SW480 (cell line): Measurements from ENCODE around the gene MAGI2.

Experiments used
- DNase-seq: peaks from one replicate; pipeline ENCODE4 v3.0.0-alpha.2; 2016; ENCODE audit warnings: low spot score

MAGI2 gene

DNA sequence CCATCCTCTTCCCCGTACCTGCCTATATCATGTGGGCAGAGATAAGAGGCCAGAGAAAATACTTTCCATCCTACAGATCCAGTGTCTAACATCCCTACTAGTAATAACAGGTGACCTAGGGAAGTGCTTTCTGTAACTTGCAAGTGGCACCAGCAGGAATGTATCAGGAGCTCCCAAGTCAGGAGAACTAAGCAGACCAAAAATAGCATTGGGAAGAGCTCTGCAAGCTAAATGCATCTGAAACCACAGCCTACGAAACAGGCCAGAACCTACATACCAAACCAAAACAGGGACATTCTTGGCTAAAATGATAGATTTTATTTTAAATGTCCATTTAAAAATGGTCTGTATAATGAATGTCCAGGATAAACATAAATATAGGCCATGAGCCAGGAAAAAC is 974.1 kb downstream of the MAGI2 start:
- no peak for DNase-seq

DNA sequence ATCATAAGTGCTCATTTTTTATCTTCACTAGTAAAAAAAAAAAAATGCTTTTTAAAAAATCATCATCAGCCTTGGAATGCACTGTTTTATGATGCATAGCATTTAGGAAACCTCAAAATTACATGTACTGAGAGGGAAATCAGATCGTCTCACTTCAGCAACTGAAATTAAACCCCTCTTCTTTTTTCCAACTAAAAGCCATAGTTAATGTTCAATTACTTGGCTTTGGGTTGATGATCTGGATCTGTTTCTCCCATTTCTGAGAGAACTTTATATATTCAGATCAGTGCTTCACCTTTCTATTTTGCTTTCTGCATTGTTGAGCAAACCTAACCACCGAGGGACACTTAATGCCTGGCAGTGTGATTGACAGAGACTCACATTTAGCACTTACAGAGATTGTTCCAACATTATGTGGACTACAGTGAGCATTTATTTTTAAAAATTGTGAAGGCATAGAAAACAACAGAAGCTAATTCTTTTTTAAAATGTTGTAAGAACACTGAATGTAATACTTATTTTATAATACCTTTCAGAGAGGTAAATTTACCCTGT is 976.5 kb downstream of the MAGI2 start:
- no peak for DNase-seq

DNA sequence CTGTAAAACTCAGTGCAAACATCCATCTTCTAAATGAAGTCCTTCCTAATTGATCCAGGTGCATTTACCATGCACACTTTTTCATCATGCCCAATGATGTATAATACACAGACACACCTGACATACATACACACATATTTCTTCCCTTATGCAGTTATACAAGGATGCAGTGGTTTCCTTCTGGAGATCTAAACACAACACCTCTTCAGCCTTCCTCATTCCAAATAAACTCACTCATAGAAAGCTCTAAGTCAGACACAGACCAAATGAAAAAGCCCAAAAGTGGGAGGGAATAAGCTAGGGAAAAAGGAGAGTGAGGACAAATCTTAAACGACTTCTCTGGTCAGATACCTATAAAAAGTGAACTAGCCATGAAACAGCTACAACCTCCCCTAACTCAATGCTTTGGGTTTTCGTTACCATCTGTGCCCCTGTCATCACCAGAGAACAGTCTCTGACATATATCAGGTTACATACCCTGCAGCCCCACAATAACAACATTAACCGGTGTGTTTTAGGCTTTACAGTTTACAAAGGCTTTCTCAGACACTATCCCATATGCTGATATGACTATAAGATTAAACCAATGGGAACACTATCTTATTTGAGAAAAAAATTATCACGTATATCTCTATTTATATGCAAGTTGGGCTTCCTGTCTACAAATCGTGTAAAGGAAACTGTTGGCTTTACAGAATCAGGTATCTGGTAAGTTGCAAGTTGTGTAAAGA is 979.7 kb downstream of the MAGI2 start:
- no peak for DNase-seq

GRCh38 chr7:78473021-78473420 is 980.4 kb downstream of the MAGI2 start:
- DNase-seq = no peak

GRCh38 chr7:78472519-78472918 is 980.9 kb downstream of the MAGI2 start:
- DNase-seq = no peak

DNA sequence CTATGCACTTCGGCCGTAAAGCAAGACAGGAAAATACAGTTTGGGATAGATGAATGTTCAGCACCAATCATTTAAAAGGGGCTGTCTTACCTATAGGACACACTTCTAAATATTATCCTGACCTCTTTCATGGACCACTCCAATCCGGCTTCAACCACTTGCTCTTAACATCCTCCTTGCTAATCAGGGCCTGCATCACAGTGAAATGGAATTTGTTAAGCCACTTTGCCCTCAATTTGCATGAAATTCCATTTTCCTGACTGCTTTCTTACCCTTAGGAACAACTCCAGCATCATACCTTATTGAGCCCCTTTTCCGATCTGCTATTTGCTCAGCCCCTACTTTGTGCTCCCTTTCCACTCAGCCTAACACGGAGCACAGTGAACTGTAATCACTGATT is 987.6 kb downstream of the MAGI2 start:
- DNase-seq = no peak

DNA sequence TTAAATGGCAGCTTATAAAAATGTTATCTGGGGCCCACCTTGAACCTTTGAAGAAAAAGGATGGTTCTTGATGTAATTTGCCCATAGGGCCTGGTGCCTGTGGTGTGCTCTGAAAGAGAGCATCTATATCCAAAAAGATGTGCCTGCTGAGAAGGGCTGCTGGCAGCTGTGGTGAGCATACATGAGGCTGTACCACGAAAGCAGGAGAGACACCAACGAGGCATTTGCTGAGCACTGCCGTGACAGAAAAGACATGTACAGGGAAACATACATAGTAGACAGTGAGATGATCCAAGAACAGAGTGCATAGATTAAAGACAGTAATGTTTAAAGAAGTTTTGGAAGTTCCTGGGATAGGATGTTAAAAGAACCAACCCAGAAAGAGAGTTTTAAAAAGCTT is 990.4 kb downstream of the MAGI2 start:
- DNase-seq = no peak

DNA sequence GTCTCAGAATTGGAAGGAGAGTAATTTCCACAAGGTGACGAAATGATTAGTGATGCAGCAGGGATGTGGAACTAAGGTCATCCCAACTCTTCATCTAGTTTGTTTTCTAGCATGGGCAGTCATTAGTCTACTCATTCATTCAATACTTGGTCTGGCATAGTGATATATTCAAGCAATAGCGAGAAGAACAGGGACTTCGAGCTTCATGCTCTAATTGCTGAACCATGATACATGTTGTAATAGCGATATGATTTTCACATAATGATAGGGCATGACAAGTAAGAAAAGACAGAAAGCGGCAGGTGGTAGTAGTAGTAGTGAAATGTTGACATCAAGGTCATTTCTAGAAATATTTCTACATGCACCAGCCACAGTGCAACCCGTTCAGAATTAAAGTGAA is 1002.8 kb downstream of the MAGI2 start:
- DNase-seq = no peak

DNA sequence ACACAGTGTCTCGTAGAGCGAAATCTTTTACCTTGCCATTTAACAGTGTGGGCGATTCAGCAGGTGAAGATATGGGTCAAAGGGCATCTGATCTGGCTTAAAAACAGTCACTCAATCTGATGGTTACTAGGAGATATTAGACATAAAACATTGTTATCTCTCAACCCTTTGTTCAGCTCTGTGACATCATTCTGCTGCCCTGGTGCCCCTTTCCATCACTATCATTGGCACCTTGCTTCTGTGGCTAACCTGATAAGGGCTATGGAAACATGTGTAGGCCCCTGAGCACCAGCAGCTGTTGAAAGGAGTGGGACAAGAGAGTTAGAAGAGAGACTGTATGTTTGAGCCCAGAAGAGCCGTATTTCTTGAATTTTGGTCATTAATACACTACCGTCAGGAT is 1004.6 kb downstream of the MAGI2 start:
- DNase-seq = no peak

GRCh38 chr7:78444267-78444666 is 1009.2 kb downstream of the MAGI2 start:
- DNase-seq = no peak

GRCh38 chr7:78443811-78444210 is 1009.7 kb downstream of the MAGI2 start:
- DNase-seq = peak; percentile 14

- DNase-seq = no peak
Measured at GRCh38 chr7:78441737-78442136, 1011.7 kb downstream of the MAGI2 start.

DNA sequence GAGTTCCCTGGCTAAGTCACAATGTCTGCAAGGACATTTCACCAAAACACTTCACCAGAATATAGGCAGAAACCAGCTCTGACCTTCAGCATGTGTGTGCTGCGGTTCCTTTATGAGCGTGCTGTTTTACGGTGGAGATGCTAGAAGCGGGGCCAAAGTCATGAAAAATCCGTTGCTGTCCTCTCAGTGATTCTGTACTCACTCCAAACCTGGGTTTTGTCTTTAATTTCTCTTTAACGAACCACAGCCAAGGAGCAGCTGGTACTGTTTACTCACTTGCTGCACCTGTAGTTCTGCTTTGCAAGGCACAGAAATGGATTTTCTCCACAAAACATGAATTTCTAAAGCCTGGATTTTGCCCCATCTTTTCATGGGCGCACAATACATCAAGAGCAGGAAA is 1015.0 kb downstream of the MAGI2 start:
- no peak for DNase-seq

GRCh38 chr7:78437118-78437517 is 1016.3 kb downstream of the MAGI2 start:
- peak; percentile 18 for DNase-seq

- no peak for DNase-seq
Measured at GRCh38 chr7:78435355-78435754, 1018.1 kb downstream of the MAGI2 start.

GRCh38 chr7:78434281-78434680 is 1019.2 kb downstream of the MAGI2 start:
- DNase-seq = no peak

- no peak for DNase-seq
Measured at GRCh38 chr7:78433421-78433820, 1020.0 kb downstream of the MAGI2 start.

- DNase-seq = no peak
Measured at GRCh38 chr7:78429878-78430277, 1023.6 kb downstream of the MAGI2 start.

DNA sequence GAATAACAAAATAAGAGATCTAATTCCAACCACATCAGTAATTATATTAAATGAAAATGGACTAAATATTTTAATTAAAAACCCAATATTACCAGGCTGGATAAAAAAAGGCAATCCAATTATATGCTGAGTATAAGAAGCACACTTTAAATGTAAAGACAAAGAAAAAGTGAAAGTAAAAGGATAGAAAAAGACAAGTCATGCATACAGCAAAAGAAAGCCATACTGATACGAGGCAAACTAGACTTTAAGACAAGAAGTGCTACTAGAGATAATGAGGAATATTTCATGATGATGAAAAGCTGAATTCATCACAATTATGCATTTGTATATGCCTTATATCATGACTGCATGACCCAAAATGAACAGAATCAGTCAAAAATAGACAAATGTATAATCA is 1026.3 kb downstream of the MAGI2 start:
- DNase-seq = no peak

GRCh38 chr7:78420001-78420400 is 1033.5 kb downstream of the MAGI2 start:
- DNase-seq = no peak

GRCh38 chr7:78417180-78417853 is 1036.2 kb downstream of the MAGI2 start:
- DNase-seq = no peak

DNA sequence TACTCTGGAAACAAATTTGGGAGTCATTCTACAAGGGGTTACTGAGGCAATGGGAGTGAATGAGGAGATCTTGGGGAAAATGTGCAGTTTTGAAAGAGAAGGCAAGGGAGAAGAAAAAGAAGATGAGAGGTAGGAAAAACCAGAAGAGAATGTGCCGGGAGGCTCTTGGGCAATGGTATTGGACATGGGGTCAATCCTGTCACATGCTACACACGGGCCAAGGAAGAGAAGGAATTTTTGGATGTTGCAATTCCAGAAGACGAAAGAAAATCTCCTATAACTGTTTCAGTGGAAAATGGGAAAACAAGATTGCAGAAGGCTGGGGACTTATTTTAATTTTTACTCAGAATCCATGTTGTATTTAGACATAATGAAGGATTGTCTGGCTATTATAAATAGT is 1039.9 kb downstream of the MAGI2 start:
- DNase-seq = no peak

GRCh38 chr7:78412216-78412858 is 1041.1 kb downstream of the MAGI2 start:
- no peak for DNase-seq
